Ovary (tissue), 3 donors: Measurements from ENCODE around the gene NDUFA11.

Experiments used
- EP300 ChIP-seq: sonication (generic); formaldehyde crosslinking; IDR thresholded peaks from one replicate; pipeline ENCODE4 v1.6.1; 2017; ENCODE audit warnings: antibody characterized with exemption
- TF ChIP-seq, protein P1 (sequence below), 3 donors: fragments of 450-650 bp in 2 of 3; fragments of 200-600 bp in 1 of 3; IDR thresholded peaks; one replicate each; pipeline versions ENCODE4 v1.5.1 to v1.8.0; 2016 to 2022; ENCODE audit warnings: antibody characterized with exemption in 3 of 3, mild to moderate bottlenecking in 1 of 3
- donor health status: DM: no; HTN: no; CAD: no.

- TF ChIP-seq, protein P1, sequence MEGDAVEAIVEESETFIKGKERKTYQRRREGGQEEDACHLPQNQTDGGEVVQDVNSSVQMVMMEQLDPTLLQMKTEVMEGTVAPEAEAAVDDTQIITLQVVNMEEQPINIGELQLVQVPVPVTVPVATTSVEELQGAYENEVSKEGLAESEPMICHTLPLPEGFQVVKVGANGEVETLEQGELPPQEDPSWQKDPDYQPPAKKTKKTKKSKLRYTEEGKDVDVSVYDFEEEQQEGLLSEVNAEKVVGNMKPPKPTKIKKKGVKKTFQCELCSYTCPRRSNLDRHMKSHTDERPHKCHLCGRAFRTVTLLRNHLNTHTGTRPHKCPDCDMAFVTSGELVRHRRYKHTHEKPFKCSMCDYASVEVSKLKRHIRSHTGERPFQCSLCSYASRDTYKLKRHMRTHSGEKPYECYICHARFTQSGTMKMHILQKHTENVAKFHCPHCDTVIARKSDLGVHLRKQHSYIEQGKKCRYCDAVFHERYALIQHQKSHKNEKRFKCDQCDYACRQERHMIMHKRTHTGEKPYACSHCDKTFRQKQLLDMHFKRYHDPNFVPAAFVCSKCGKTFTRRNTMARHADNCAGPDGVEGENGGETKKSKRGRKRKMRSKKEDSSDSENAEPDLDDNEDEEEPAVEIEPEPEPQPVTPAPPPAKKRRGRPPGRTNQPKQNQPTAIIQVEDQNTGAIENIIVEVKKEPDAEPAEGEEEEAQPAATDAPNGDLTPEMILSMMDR (IDR thresholded peaks at IDR 0.05): no peak
- TF ChIP-seq EP300: no peak
Observed at GRCh38 chr19:5932146-5932545, 28.6 kb upstream of the NDUFA11 start.
